Measurements from ENCODE around the gene RAPGEF5.
A peak's percentile ranks its signal among the peaks of the same experiment; 100 is the strongest.

RAPGEF5 gene

GRCh38 chr7:22344655-22345054, 12.3 kb downstream of the RAPGEF5 start:
- no peak for DNase-seq

- DNase-seq: no peak
Observed at GRCh38 chr7:22343612-22344011, 13.3 kb downstream of the RAPGEF5 start.

GRCh38 chr7:22343071-22343470, 13.9 kb downstream of the RAPGEF5 start:
- DNase-seq: no peak

- no peak for DNase-seq
Observed at GRCh38 chr7:22339725-22340390, 17.1 kb downstream of the RAPGEF5 start.

GRCh38 chr7:22338877-22339276, 18.1 kb downstream of the RAPGEF5 start:
- DNase-seq: no peak

GRCh38 chr7:22338411-22338810, 18.5 kb downstream of the RAPGEF5 start:
- DNase-seq: no peak

GRCh38 chr7:22333680-22334141, 23.2 kb downstream of the RAPGEF5 start:
- DNase-seq: peak; percentile 82

- DNase-seq: peak; percentile 73
Observed at GRCh38 chr7:22332461-22332870, 24.5 kb downstream of the RAPGEF5 start.

GRCh38 chr7:22331704-22332103, 25.2 kb downstream of the RAPGEF5 start:
- DNase-seq: no peak

- DNase-seq: no peak
Observed at GRCh38 chr7:22330903-22331302, 26.1 kb downstream of the RAPGEF5 start.

- DNase-seq: no peak
Observed at GRCh38 chr7:22329816-22330524, 27.0 kb downstream of the RAPGEF5 start.

- peak; percentile 42 for DNase-seq
Observed at GRCh38 chr7:22326181-22326580, 30.8 kb downstream of the RAPGEF5 start.

GRCh38 chr7:22325671-22326070, 31.3 kb downstream of the RAPGEF5 start:
- peak; percentile 69 for DNase-seq

- no peak for DNase-seq
Observed at GRCh38 chr7:22323714-22324113, 33.2 kb downstream of the RAPGEF5 start.

GRCh38 chr7:22320416-22320815, 36.5 kb downstream of the RAPGEF5 start:
- no peak for DNase-seq

- peak; percentile 100 for DNase-seq
Observed at GRCh38 chr7:22319424-22320403, 37.2 kb downstream of the RAPGEF5 start.

- DNase-seq: no peak
Observed at GRCh38 chr7:22318376-22318775, 38.6 kb downstream of the RAPGEF5 start.

- no peak for DNase-seq
Observed at GRCh38 chr7:22317632-22318031, 39.3 kb downstream of the RAPGEF5 start.

GRCh38 chr7:22316914-22317313, 40.0 kb downstream of the RAPGEF5 start:
- DNase-seq: no peak

- no peak for DNase-seq
Observed at GRCh38 chr7:22307816-22308215, 49.1 kb downstream of the RAPGEF5 start.

- DNase-seq: no peak
Observed at GRCh38 chr7:22305706-22306105, 51.2 kb downstream of the RAPGEF5 start.

- DNase-seq: no peak
Observed at GRCh38 chr7:22302951-22303423, 54.0 kb downstream of the RAPGEF5 start.

GRCh38 chr7:22302193-22302592, 54.8 kb downstream of the RAPGEF5 start:
- no peak for DNase-seq
